ENCODE results near the gene TMEM255B. TPM values are rescaled to one million over a fixed set of nuclear protein-coding genes. Genes with fewer than 3 reads are reported as not detected.
"Not testable (repeated sequence)": the region's sequence is repeated elsewhere in the genome, so short reads cannot be mapped to it uniquely, and the experiment has no call there.

Gene TMEM255B
- total RNA-seq, 1 donor from 2014 or later: 2.2 TPM

DNA sequence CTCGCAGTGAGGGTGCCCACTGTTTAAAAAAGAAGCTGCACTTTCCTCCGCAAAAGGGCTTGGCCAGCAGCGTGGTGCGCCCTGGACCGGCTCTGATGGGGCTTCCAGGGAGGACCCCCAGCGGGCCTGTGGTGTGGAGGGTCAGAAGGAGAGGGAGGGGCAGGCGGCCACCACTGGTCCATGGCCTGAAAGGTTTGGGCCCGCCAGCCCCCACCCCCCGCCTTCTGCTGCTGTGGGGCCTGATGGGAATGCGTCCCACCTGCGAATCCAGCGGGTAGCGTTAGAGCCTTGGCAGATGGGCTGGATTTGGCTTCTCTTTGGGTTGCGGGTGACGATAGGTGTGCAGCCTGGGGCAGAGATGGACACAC lies 34.7 kb downstream of the TMEM255B start:
- Mint-ChIP-seq H3K36me3 (ENCODE audit: low read depth) (no peaks in the 10 kb centered on the region), H3K27me3 (ENCODE audit: low read depth) (no peaks in the 10 kb centered on the region), H3K27ac (no peak overlapping the region), H3K4me3 (ENCODE audit: low read depth) (no peak overlapping the region), H3K4me1 (ENCODE audit: low read depth) (no peaks in the 10 kb centered on the region), H3K9me3 (no peaks in the 10 kb centered on the region)
- no peak for DNase-seq (ENCODE audit: low spot score)
- intact Hi-C loops (cut with micrococcal nuclease): no loop called here

DNA sequence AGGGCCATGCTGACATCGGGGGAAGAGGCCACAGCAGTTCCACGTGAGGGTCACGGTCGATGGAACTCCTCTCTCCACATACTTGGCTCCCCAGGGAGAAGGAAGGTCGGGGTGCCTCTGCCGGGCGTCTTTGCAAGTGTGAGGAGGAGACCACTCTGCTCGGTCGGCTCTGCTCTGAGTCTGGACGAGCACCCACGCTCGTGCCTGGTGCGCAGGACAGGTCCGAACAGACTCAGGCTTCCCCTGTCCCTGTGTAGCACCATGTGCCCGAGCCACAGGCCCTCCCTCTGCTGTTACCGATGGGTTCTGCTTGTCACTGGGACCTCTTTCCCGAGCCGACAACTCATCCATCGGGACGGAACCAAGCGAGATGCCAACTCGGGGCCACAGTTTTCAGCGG lies 35.1 kb downstream of the TMEM255B start:
- no peak overlapping the region for H3K27ac Mint-ChIP-seq
- H3K4me1 Mint-ChIP-seq (ENCODE audit: low read depth): no peaks in the 10 kb centered on the region

DNA sequence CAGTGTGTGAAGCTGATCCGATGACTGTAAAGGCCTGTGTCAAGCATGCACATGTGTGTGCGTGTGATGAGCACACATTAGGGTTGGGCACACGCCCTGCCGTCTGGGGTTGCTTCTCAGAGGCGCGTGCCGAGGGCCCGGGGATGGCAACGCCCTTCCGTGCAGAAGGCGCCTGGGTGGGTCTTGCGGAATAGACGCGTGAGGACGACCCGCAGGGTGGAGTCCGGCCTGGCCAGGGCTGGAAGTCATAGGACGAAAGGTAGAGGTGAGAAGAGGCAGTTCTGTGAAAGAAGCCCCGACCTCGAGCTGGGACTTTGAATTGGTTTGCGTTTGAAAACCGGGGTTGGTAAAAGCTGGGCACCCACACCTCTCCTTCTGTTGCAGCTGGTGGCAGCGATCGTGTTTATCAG lies 35.7 kb downstream of the TMEM255B start:
- DNase-seq (ENCODE audit: low spot score): no peak
- Mint-ChIP-seq H3K27me3 (ENCODE audit: low read depth) (no peaks in the 10 kb centered on the region), H3K27ac (no peak overlapping the region), H3K9me3 (no peaks in the 10 kb centered on the region), H3K36me3 (ENCODE audit: low read depth) (no peaks in the 10 kb centered on the region), H3K4me1 (ENCODE audit: low read depth) (no peaks in the 10 kb centered on the region), H3K4me3 (ENCODE audit: low read depth) (no peak overlapping the region)
- intact Hi-C loops (cut with micrococcal nuclease): no loop called here

More for the DNA sequence above, 35.1 kb downstream of the TMEM255B start:
- no peak for DNase-seq (ENCODE audit: low spot score)
- intact Hi-C loops (cut with micrococcal nuclease): no loop called here
- Mint-ChIP-seq H3K36me3 (ENCODE audit: low read depth) (no peaks in the 10 kb centered on the region), H3K4me3 (ENCODE audit: low read depth) (no peak overlapping the region), H3K9me3 (no peaks in the 10 kb centered on the region), H3K27me3 (ENCODE audit: low read depth) (no peaks in the 10 kb centered on the region)

DNA sequence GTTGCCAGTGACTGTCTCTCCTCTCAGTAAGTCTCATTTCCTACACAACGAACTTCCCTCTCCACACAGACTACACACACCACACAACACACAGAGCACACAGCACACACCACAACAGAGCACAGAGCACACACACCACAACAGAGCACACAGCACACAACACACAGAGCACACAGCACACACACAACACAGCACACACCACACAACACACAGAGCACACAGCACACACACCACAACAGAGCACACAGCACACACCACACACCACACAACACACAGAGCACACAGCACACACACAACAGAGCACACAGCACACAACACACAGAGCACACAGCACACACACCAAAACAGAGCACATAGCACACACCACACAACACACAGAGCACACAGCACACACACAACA lies 36.3 kb downstream of the TMEM255B start:
- H3K27me3 Mint-ChIP-seq (ENCODE audit: low read depth); H3K9me3 Mint-ChIP-seq; H3K4me1 Mint-ChIP-seq (ENCODE audit: low read depth); DNase-seq (ENCODE audit: low spot score); H3K27ac Mint-ChIP-seq; H3K36me3 Mint-ChIP-seq (ENCODE audit: low read depth); H3K4me3 Mint-ChIP-seq (ENCODE audit: low read depth); intact Hi-C loops (cut with micrococcal nuclease): not testable (repeated sequence)

DNA sequence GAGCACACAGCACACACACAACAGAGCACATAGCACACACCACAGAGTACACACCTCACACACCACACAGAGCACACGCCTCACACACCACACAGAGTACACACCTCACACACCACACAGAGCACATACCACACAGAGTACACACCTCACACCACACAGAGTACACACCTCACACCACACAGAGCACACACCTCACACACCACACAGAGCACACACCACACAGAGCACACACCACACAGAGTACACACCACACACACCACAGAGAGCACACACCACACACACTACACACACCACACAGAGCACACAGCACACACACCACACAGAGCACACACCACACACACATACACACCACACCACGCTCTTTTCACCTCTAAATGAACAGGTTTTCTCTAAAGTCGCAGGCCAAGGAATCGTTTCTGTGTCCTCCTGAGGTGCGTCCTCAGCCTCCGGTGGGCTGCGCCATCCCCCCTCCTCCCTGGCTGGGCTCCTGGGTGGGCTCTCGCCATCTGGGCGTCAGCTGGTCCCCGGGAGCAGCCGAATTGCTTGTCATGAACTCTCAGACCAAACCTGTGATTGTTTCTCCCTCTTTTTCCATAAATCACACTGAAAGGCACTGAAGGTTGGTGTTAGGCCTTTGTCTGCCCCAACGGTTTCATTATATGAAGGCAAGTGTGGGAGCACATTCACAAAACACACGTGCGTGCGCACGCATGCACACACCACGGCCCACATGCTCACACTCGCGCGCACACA lies 37.4 kb downstream of the TMEM255B start:
- intact Hi-C loops (cut with micrococcal nuclease): no loop called here
- Mint-ChIP-seq H3K9me3 (no peaks in the 10 kb centered on the region), H3K27ac (no peak overlapping the region), H3K4me3 (ENCODE audit: low read depth) (no peak overlapping the region), H3K4me1 (ENCODE audit: low read depth) (no peaks in the 10 kb centered on the region), H3K36me3 (ENCODE audit: low read depth) (no peaks in the 10 kb centered on the region), H3K27me3 (ENCODE audit: low read depth) (no peaks in the 10 kb centered on the region)
- no peak for DNase-seq (ENCODE audit: low spot score)

DNA sequence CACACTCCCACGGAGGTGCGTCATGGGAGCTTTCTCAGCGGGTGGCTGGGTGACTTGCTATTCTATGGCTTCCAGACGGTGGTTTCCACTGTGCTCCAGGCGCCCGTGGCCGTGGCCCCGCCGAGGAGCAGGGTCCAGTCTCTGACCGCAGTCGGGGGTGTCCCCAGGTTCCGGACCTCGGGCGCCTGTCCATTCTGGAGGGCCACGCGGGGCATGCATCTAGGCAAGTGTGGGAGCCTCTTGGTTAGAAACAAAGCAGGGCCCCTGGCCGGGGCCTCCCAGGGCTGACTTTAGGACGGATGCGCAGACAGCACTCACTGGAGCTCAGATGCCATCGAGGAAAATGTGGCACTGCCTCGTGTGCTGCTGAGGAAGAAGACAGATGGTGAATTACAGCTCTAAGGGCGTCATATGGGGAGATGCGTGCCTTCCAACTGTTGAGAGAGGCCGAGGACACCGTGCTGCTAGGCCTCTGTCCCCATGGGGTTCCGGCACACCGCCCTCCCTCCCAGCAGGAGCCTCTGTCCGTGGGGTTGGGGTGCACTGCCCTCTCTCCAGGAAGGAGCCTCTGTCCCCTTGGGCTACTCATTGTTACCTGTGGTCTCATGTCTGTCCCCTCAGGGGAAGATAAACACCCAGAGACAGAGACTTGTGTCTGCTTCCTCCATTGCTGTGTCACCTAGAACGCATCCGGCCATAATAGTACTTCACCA lies 38.1 kb downstream of the TMEM255B start:
- no peak for DNase-seq (ENCODE audit: low spot score)
- no peaks in the 10 kb centered on the region for H3K9me3 Mint-ChIP-seq
- H3K4me3 Mint-ChIP-seq (ENCODE audit: low read depth): no peak overlapping the region
- no peaks in the 10 kb centered on the region for H3K36me3 Mint-ChIP-seq (ENCODE audit: low read depth)
- H3K27me3 Mint-ChIP-seq (ENCODE audit: low read depth): no peaks in the 10 kb centered on the region
- intact Hi-C loops (cut with micrococcal nuclease): no loop called here
- no peaks in the 10 kb centered on the region for H3K4me1 Mint-ChIP-seq (ENCODE audit: low read depth)
- H3K27ac Mint-ChIP-seq: no peak overlapping the region

DNA sequence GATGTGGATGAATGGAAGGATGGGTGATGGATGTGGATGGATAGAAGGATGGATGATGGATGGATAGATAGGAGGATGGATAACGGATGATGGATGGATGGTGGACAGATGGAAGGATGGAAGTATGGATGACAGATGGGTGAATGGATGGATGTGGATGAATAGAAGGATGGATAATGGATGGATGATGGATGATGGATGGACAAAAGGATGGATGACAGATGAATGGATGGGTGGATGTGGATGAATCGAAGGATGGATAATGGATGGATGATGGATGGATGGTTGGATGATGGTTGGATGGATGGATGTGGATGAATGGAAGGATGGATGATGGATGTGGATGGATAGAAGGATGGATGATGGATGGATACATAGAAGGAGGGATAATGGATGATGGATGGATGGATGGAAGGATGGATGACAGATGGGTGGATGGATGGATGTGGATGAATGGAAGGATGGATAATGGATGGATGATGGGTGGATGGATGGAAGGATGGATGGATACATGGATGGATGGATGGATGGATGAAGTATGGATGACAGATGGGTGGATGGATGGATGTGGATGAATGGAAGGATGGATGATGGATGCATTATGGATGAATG lies 39.3 kb downstream of the TMEM255B start:
- Mint-ChIP-seq H3K4me1 (ENCODE audit: low read depth) (no peaks in the 10 kb centered on the region), H3K36me3 (ENCODE audit: low read depth) (no peaks in the 10 kb centered on the region), H3K4me3 (ENCODE audit: low read depth) (no peak overlapping the region), H3K27ac (no peak overlapping the region), H3K9me3 (no peaks in the 10 kb centered on the region), H3K27me3 (ENCODE audit: low read depth) (no peaks in the 10 kb centered on the region)
- no peak for DNase-seq (ENCODE audit: low spot score)
- intact Hi-C loops (cut with micrococcal nuclease): no loop called here

DNA sequence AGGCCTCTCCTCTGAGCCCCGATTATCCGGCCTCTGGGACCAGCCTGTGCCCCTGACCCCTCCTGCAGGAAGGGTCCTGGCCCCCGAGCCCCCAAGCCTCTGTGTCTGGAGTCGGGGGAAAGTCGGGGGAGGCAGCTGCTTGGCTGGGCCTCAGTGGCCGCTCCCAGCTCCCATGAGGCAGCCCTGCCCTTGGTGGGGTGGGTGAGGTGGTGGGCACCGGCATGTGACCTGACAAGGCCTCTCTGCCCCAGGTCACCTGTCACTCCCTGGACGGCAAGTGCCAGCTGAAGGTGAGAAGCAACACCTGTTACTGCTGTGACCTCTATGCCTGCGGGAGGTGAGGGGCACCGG lies 41.5 kb downstream of the TMEM255B start:
- Mint-ChIP-seq H3K4me3 (ENCODE audit: low read depth) (no peak overlapping the region), H3K27ac (no peak overlapping the region), H3K9me3 (no peaks in the 10 kb centered on the region), H3K4me1 (ENCODE audit: low read depth) (no peaks in the 10 kb centered on the region), H3K36me3 (ENCODE audit: low read depth) (no peaks in the 10 kb centered on the region), H3K27me3 (ENCODE audit: low read depth) (no peaks in the 10 kb centered on the region)
- no peak for DNase-seq (ENCODE audit: low spot score)
- intact Hi-C loops (cut with micrococcal nuclease): no loop called here

DNA sequence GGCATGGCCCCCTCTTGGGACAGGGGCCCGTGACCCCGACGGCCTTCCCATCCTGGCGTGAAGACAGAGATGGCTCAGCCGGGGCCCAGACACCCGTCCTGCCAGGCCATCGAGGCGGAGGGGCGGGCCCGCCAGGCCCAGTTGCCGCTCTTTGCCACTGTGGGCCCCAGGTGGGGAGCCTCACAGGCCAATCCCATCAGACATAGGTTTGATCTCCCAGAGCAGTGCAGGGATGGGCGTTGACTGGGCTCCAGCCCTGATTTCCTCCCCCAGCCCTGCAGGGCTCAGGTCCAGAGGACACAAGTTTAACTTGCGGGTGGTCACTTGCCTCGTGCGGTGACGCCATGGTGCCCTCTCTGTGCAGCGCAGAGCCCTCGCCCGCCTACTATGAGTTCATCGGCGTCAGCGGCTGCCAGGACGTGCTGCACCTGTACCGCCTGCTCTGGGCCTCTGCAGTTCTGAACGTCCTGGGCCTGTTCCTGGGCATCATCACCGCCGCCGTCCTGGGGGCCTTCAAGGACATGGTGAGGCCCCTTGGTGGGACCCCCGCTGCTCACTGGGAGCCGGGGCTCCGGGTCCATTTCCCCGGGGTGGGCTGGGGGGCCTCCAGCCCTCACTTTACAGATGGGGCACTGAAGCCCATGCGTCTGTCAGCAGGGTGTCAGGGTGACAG lies 42.4 kb downstream of the TMEM255B start:
- Mint-ChIP-seq H3K27me3 (ENCODE audit: low read depth) (no peaks in the 10 kb centered on the region), H3K4me3 (ENCODE audit: low read depth) (no peak overlapping the region), H3K36me3 (ENCODE audit: low read depth) (no peaks in the 10 kb centered on the region), H3K27ac (no peak overlapping the region), H3K4me1 (ENCODE audit: low read depth) (no peaks in the 10 kb centered on the region), H3K9me3 (no peaks in the 10 kb centered on the region)
- no peak for DNase-seq (ENCODE audit: low spot score)
- intact Hi-C loops (cut with micrococcal nuclease): no loop called here

DNA sequence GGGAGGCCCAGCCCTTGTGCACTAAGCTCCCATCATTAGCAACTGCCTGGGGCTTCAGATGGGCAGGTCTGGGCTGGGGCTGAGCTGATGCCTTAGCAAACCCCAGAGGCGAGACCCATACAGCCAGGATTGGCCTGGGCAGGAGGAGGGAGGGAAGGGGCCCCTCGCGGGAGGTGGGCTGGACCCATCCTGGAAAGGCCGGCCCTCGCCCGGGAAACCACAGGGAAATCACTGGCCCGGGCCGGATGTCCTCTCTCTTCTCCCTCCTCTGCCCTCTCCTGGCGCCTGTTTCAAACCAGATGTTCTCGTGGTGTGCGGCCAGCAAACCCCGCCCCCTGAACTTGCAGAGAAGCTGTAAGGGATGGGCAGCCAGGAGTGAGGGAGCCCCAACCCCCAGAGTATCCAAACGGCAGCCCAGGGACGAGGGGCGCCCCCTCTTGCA lies 43.1 kb downstream of the TMEM255B start:
- H3K4me3 Mint-ChIP-seq (ENCODE audit: low read depth): no peak overlapping the region
- DNase-seq (ENCODE audit: low spot score): no peak
- intact Hi-C loops (cut with micrococcal nuclease): no loop called here
- H3K27ac Mint-ChIP-seq: no peak overlapping the region
- no peaks in the 10 kb centered on the region for H3K27me3 Mint-ChIP-seq (ENCODE audit: low read depth)
- H3K9me3 Mint-ChIP-seq: no peaks in the 10 kb centered on the region
- no peaks in the 10 kb centered on the region for H3K36me3 Mint-ChIP-seq (ENCODE audit: low read depth)
- no peaks in the 10 kb centered on the region for H3K4me1 Mint-ChIP-seq (ENCODE audit: low read depth)

DNA sequence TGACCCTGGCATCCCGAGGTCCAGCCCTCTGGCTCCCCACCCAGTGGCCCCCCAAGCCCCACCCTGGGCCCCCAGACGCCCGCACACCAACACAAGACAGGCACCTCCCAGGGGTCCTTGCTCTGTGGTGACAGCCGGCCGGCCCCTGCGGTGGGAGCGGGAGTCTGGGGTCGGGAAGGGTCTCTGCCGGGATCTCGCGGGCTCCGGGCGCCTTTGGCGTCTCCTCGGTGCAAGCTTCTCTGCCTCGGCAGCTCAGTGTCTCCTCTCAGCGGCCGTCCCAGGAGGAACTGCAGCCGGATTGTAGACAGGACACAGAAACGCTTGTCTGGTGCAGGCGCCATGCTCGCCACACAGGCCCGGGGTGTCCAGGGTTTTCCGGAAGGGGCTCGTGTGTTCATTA lies 43.7 kb downstream of the TMEM255B start:
- H3K9me3 Mint-ChIP-seq: peaks cover under 1% of the 10 kb centered on the region
- no peak overlapping the region for H3K4me3 Mint-ChIP-seq (ENCODE audit: low read depth)
- H3K4me1 Mint-ChIP-seq (ENCODE audit: low read depth): no peaks in the 10 kb centered on the region
- H3K27me3 Mint-ChIP-seq (ENCODE audit: low read depth): no peaks in the 10 kb centered on the region
- H3K27ac Mint-ChIP-seq: no peak overlapping the region
- no peak for DNase-seq (ENCODE audit: low spot score)
- intact Hi-C loops (cut with micrococcal nuclease): no loop called here
- H3K36me3 Mint-ChIP-seq (ENCODE audit: low read depth): no peaks in the 10 kb centered on the region

DNA sequence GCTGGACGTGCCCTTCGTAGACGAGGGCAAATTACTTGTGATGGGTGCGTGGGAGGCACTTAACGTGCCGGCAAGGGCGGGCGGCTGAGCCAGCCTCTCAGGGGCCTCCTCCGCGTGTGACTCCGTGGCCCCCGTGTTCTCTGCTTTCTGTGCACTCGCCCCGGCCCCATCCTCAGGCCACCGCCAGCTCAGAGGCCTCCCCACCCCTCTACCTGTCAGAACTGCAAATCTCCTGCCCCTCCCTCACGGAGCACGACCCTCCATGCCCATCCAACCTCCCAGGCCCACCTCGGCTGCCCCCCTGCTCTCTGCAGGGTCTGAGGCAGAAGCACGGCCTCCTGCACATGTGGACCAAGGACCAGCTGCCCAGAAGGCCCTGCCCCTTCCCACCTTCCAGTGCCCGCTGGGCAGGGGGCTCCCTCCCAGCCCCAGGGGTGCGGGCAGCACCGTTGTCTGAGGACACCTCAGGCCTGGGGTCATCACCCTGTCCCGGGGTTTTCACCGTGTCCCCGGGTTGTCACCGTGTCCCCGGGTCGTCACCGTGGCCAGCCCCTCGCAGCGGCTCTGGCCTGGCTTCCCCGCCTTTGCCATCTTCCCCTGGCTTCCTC lies 44.5 kb downstream of the TMEM255B start:
- intact Hi-C loops (cut with micrococcal nuclease): no loop called here
- no peak overlapping the region for H3K27ac Mint-ChIP-seq
- no peak overlapping the region for H3K4me3 Mint-ChIP-seq (ENCODE audit: low read depth)
- no peak for DNase-seq (ENCODE audit: low spot score)
- H3K9me3 Mint-ChIP-seq: peaks cover 8% of the 10 kb centered on the region
- H3K4me1 Mint-ChIP-seq (ENCODE audit: low read depth): no peaks in the 10 kb centered on the region
- no peaks in the 10 kb centered on the region for H3K36me3 Mint-ChIP-seq (ENCODE audit: low read depth)
- no peaks in the 10 kb centered on the region for H3K27me3 Mint-ChIP-seq (ENCODE audit: low read depth)
